GM18517 (cell line): ENCODE data around the gene SPINDOC.
A peak's percentile ranks its signal among the peaks of the same experiment; 100 is the strongest.
"Not testable (repeated sequence)": the region's sequence is repeated elsewhere in the genome, so short reads cannot be mapped to it uniquely, and the experiment has no call there.

ENCODE experiments used
- ATAC-seq: cut with Tn5 transposase; IDR thresholded peaks from one replicate; pipeline ENCODE4 v1.9.1; 2021; ENCODE audit warnings: mild to moderate bottlenecking, moderate library complexity; ENCODE audit not compliant: unreplicated experiment

The SPINDOC gene

DNA sequence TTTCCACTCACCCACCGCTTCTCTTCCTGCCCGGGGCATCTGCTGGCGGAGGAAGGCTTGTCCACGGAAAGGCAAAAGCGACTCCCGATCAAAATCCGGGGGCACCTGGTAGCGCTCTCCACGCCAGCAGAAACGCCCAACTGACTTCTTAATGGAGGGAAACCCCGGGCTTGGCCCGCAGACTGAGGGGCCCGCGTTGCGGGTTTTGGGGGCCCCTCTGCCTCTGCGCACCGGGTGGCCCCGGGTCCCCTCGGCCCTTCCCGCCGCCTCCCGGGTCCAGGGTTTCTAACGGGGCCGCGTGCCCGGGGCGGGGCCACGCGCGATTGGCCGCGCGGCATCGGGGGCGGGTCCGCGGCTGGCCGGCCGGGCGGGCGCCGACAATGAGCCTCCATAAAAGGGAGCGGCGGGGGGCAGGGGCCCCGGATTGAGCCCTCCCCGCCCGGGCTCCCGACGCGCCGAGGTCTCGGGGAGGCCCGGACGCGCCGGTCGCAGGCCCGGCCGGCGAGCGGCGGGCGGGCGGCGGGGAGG is at the start of gene SPINDOC:
Gene SPINDOC (plus strand): TSS at position 422 of the 528 bp plus-strand sequence. CDS start 231 bp downstream, outside the sequence.
- ATAC-seq, result peak; percentile 63

DNA sequence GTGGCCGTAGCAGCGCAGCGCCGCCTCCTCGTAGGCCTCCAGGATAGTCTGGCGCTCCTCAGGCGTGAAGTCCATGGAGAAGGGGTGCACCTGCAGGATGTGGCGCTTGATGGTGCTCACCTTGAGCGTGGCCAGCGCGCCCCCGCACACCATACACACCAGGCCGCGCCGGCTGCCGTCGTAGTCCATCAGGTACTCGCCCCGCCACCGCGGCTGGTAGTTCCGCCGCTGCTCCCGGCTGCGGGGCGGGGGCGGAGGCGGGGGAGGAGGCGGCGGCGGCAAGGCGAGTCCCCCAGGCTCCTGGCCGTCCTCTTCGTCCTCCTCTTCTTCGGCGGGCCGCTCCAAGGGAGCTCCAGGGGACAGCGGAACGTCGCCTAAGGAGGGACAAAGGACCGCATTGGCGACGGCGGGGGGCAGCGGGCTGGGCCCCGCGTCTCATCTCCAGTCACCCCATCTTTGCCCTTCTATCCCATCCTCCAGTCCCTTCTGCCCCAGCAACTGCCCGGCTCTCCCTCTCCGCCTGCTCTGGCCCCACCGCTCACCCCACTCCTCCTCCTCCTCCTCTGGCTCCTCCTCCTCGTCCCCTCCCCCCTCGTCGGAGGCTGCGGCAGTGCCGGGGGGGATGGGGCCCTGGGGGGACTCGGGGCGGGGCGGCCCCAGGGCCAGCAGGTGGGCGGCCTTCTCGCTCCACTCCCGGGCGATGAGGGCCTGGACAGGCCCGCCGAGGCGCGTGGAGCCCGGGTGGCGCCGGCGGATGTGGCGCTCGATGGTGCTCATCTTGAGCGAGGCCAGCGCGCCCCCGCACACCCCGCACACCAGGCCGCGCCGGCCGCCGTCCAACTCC is 49.5 kb upstream of the SPINDOC start:
- ATAC-seq, result no peak

DNA sequence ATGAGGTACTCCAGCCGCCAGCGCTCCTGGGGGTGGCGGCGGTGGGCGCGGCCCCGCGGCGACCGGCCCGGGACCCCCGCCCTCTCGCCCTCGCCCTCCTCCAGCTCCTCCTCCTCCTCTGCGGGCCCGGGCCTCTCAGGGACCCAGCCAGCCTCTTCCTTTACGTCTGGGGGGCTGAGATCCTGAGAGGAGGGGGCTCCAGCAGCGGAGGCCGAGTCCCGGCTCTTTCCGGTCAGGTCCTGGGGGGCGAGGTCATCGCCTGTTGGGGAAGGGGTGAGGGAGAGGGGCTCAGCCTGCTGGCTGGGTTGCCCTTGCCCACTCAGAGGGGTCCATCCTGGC is 48.9 kb upstream of the SPINDOC start:
- no peak for ATAC-seq

DNA sequence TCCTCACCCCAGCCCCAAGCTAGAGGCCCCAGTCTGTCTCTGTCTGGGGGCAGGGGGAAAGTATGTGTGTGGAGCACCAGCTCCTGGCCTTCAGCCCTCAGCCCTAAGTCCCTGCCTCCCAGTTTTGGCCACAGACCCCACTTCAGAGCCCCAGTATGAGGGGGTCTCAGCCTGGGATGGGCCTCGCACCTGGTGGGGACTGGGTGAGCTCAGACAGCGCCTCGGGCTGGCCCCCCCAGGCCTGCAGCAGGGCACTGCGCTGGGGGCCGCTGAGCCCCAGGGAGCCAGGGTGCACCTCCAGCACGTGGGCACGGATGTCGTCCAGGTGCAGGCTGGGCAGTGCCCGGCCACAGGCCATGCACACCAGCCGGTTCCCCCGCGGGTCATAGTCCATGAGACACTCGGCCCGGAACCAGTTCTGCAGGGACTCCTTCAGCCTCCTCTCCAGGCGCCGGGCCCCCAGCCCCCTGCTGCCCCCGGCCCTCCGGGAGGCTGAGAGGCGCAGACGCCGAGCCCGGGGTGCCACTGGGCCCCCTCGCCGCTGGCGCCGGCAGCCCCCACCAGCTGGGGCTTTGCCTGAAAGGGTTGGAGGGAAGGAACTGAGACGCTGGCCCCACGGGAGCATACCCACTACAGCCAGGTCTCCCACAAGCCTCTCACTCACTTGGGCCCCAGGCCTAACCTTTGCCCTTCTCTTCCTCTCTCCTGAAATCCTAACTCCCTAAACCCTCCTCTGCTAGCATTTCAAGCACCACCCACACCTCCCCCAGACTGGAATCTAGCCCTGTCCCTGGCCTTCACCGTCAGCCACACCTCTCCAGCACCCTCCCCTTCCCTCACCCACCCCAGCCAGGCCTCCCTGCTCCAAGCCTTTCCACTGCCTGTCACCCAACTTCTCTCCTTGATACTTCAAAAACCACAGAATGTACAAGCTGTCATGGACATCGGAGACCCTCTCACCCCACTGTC is 48.3 kb upstream of the SPINDOC start:
- ATAC-seq, result no peak

DNA sequence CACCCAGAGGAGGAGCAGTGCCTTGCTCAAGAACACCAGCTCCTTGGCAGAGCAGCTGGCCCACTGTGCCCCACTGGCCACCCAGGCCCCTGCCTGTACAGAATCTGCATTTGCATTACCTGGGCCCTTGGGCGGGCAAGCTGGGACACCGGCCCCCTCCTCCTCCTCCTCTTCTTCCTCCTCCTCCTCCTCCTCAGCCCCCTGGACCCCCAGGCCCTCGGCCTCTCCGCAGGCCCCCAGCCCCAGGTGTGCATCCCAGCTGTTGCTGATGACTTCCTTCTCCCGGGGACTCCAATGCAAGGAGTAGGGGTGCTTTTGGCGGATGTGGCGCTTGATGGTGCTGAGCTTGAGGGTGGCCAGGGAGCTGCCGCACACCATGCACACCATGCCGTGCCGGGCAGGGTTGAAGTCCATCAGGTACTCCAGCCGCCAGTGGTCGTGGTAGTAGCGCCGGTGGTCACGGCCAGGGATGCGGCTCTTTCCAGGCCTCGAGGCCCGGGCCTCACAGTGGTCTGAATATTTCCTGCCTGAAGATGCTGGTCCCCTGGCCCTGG is 47.5 kb upstream of the SPINDOC start:
- no peak for ATAC-seq

GRCh38 chr11:63766531-63767235 is 46.6 kb upstream of the SPINDOC start:
- no peak for ATAC-seq

- no peak for ATAC-seq
Measured at GRCh38 chr11:63767267-63767564, 46.0 kb upstream of the SPINDOC start.

- no peak for ATAC-seq
Measured at GRCh38 chr11:63767565-63768236, 45.6 kb upstream of the SPINDOC start.

DNA sequence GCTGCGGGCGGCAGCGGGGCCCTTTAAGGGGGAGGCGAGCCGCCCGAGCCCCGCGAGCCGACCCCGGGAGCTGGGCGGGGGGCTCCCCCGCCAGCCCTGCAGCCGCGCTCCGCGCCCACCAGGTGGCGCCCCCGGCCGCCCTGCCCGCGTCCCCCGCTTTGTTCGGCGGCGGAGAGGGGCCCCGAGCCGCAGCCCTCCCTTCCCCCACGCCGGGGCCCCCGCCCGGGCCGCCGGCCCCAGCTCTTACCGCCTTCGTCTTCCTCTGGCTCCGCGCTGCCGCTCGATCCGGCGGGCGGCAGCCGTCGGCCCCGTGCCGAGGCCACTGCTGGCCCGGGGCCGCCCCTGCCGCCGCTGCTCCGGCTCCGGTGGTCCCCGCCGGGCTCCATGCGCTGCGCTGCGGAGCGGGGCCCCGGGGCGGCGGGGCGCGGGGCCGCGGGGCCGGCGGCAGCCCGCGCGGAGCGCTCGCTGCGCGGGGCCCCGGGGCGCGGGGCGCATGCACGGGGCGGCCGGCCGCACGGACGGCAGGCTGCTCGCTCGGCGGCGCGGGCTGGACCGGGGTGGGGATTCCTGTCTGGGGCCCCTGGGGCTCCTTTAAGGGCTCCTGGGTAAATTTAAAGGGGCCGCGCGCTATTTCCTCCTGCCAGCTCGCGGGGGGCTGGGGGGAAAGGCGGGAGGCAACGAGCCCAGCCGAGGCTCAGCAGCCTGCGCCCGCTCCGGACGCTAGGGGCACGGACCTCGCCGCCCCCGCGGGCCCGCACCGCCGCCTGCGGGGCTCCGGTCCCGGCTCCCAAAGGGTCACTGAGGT is 44.8 kb upstream of the SPINDOC start, which contains the start of gene ZFTA:
Gene ZFTA (minus strand): TSS at position 539 of the 805 bp plus-strand sequence. CDS start 153 bp downstream, at position 386.
- no peak for ATAC-seq

DNA sequence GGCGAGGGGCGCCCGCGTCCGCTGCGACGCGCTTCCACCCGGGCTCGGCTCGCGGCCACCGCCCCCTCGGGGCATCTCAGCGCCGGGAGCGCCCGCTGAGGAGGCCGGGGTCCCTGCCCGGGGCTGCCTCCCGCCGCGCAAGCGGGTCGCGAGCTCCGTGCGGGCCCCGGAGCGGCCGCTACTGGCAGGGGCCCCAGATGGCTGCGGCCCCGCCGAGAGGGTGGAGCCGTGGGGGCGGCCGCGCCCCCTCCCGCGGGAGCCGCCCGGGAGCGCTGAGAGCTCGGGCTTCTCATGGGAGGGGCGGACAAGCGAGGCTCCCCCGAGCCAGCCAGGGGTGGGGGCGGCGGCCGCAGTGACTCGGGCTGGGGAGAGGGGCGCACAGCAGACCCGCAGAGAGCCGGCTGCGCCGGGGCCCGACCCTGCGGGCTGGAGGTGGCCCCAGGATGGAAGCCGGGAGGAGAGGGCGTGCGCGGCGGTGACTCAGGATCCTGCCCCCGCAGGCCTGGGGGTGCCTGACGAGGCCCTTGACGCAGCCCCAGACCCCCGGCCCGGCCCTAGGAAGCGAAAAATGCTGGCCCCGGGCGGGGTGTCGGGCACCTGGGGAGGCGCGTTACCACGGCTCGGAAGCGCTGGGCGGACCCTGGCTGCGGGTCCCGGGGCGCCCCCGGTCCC is 44.1 kb upstream of the SPINDOC start:
- no peak for ATAC-seq

GRCh38 chr11:63769714-63770455 is 43.4 kb upstream of the SPINDOC start:
- ATAC-seq, result no peak

- no peak for ATAC-seq
Measured at GRCh38 chr11:63770763-63771162, 42.5 kb upstream of the SPINDOC start.

DNA sequence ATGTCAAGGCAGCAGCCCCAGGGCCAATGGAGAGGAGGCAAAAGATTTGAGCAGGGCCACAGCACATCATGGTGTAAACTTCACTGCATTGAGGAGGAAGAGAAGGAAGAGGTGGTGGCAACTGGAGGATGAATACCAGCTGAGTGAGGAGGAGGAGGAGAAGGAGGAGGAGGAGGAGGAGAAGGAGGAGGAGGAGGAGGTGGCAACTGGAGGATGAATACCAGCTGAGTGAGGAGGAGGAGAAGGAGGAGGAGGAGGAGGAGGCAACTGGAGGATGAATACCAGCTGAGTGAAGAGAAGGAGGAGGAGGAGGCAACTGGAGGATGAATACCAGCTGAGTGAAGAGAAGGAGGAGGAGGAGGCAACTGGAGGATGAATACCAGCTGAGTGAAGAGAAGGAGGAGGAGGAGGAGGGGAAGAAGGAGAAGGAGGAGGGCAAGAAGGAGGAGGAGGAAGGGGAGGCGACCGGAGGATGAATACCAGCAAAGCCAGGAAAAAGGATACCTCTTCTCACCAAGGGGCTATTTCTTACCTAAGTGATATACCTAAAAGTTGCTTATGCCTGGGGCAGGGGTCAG is 41.4 kb upstream of the SPINDOC start:
- not testable (repeated sequence) for ATAC-seq

GRCh38 chr11:63775191-63775590 is 38.1 kb upstream of the SPINDOC start:
- ATAC-seq, result no peak

- ATAC-seq, result no peak
Measured at GRCh38 chr11:63779039-63779438, 34.2 kb upstream of the SPINDOC start.

GRCh38 chr11:63782749-63783148 is 30.5 kb upstream of the SPINDOC start:
- no peak for ATAC-seq

- ATAC-seq, result no peak
Measured at GRCh38 chr11:63783925-63784592, 29.2 kb upstream of the SPINDOC start.
